Measurements from ENCODE around the gene SLTM.

GRCh38 chr15:58966698-58967097, 33.2 kb upstream of the SLTM start:
- TF ChIP-seq EP300 (IDR thresholded peaks at IDR 0.05) (no peak), POLR2A (IDR thresholded peaks at IDR 0.05) (no peak)
